Loucy (cell line): ENCODE measurements around the gene CXCL12.

Source experiments
- H2AFZ ChIP-seq: fragments of 200-600 bp; sonication (generic); 2 replicates; pipeline ENCODE4 v1.6.0; 2016; ENCODE audit warnings: antibody characterized with exemption, mild to moderate bottlenecking, low read length, moderate library complexity
- H3F3A ChIP-seq: fragments of 200-600 bp; 2 replicates; pipeline ENCODE4 v1.6.0; 2016; ENCODE audit warnings: antibody characterized with exemption, low read depth, mild to moderate bottlenecking
- H3K27me3 ChIP-seq: fragments of 200-600 bp; sonication (generic); 2 replicates; pipeline ENCODE4 v1.6.1; 2014; ENCODE audit warnings: low read length, mild to moderate bottlenecking; ENCODE audit not compliant: insufficient read depth, poor library complexity, severe bottlenecking
- H3K36me3 ChIP-seq: fragments of 200-600 bp; sonication (generic); 2 replicates; pipeline ENCODE4 v1.6.1; 2016; ENCODE audit warnings: low read length; ENCODE audit not compliant: insufficient read depth
- H3K4me1 ChIP-seq: fragments of 200-600 bp; sonication (generic); 2 replicates; pipeline ENCODE4 v1.5.1; 2014; ENCODE audit warnings: low read length, mild to moderate bottlenecking; ENCODE audit not compliant: insufficient read depth, poor library complexity, severe bottlenecking
- H3K4me2 ChIP-seq: fragments of 200-600 bp; sonication (generic); 2 replicates; pipeline ENCODE4 v1.6.0; 2014; ENCODE audit warnings: antibody characterized with exemption, low read length, low read depth, mild to moderate bottlenecking; ENCODE audit not compliant: poor library complexity, severe bottlenecking
- H3K4me3 ChIP-seq: fragments of 200-600 bp; sonication (generic); 2 replicates; pipeline ENCODE4 v1.5.1; 2014; ENCODE audit warnings: low read length, mild to moderate bottlenecking, mixed read lengths; ENCODE audit not compliant: poor library complexity, severe bottlenecking
- H3K79me2 ChIP-seq: fragments of 200-600 bp; sonication (generic); 2 replicates; pipeline ENCODE4 v1.6.1; 2014; ENCODE audit warnings: low read length; ENCODE audit not compliant: insufficient read depth
- H3K9ac ChIP-seq: fragments of 200-600 bp; sonication (generic); 2 replicates; pipeline ENCODE4 v1.6.0; 2014; ENCODE audit warnings: mild to moderate bottlenecking, low read depth, low read length, moderate library complexity; ENCODE audit not compliant: poor library complexity, severe bottlenecking
- H3K9me2 ChIP-seq: fragments of 200-600 bp; sonication (generic); replicated peaks from 2 replicates; pipeline ENCODE4 v1.6.1; 2016; ENCODE audit warnings: low read depth, low read length, mixed read lengths
- H3K9me3 ChIP-seq: fragments of 200-600 bp; sonication (generic); 2 replicates; pipeline ENCODE4 v1.6.1; 2014; ENCODE audit warnings: mild to moderate bottlenecking, antibody characterized with exemption, low read length, low read depth; ENCODE audit not compliant: insufficient read depth
- H4K20me1 ChIP-seq: fragments of 200-600 bp; sonication (generic); 2 replicates; pipeline ENCODE4 v1.6.0; 2014; ENCODE audit warnings: antibody characterized with exemption, low read length, mild to moderate bottlenecking; ENCODE audit not compliant: insufficient read depth, poor library complexity, severe bottlenecking
- EZH2phosphoT487 ChIP-seq: fragments of 200-600 bp; IDR thresholded peaks from 2 replicates; pipeline ENCODE4 v1.6.1; 2018; ENCODE audit warnings: antibody characterized with exemption, mild to moderate bottlenecking, moderate library complexity, borderline replicate concordance
- TF ChIP-seq, protein P1 (sequence below): fragments of 200-600 bp; sonication (generic); conservative IDR thresholded peaks from 2 replicates; pipeline ENCODE4 v1.5.1; 2014; ENCODE audit warnings: mild to moderate bottlenecking, antibody characterized with exemption, low read length

The CXCL12 gene

DNA sequence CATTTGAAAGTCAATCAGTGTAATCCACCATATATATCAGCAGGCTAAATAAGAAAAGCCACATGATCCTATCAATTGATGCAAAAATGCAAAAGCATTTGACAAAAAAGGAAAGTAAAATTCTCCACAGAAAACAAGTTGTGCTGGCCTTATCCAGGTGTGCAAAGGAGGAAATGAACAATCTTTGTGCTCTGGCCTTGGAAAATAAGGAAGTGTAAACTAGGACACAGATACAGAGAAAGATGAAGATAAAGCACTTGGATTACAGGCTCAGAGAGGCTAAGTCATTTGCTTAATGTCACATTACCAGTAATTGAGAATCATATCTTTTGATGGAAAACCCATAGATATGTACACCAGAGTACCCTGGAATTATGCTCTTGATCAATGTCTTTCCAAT lies 54.5 kb downstream of the CXCL12 start:
- Histone ChIP-seq H3K4me2 (no peak overlapping the region), H3K4me1 (no peaks in the 10 kb centered on the region), H3K27me3 (no peaks in the 10 kb centered on the region), H3K9me3 (no peaks in the 10 kb centered on the region), H3K9ac (no peak overlapping the region), H3K9me2 (no peaks in the 10 kb centered on the region), H4K20me1 (no peaks in the 10 kb centered on the region), H3K4me3 (no peak overlapping the region), H3K79me2 (no peaks in the 10 kb centered on the region), H3F3A (no peaks in the 10 kb centered on the region), H2AFZ (no peak overlapping the region), H3K36me3 (no peaks in the 10 kb centered on the region)
- TF ChIP-seq, protein P1, sequence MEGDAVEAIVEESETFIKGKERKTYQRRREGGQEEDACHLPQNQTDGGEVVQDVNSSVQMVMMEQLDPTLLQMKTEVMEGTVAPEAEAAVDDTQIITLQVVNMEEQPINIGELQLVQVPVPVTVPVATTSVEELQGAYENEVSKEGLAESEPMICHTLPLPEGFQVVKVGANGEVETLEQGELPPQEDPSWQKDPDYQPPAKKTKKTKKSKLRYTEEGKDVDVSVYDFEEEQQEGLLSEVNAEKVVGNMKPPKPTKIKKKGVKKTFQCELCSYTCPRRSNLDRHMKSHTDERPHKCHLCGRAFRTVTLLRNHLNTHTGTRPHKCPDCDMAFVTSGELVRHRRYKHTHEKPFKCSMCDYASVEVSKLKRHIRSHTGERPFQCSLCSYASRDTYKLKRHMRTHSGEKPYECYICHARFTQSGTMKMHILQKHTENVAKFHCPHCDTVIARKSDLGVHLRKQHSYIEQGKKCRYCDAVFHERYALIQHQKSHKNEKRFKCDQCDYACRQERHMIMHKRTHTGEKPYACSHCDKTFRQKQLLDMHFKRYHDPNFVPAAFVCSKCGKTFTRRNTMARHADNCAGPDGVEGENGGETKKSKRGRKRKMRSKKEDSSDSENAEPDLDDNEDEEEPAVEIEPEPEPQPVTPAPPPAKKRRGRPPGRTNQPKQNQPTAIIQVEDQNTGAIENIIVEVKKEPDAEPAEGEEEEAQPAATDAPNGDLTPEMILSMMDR = no peak
- TF ChIP-seq EZH2phosphoT487 = no peak

DNA sequence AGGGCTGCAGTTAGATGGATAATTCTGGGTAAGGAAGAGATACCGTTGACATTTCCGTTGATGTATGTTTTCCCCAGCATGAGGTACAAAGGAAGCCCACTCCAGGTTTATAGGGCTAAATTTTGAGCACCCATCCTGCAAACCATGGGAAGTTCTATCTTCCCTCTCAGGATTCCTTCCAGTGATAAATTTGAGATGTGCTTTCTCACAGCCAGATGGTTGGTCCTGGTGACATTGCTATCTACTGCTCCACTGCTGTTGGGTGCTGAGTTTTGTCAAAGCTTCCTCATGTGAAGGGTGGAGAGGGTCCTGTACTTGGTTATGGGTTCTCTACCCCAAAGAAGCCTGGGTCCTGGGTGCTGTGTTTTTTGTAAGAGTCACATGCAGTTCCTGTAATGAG lies 57.4 kb downstream of the CXCL12 start:
- Histone ChIP-seq H3K9ac (no peak overlapping the region), H3K79me2 (no peaks in the 10 kb centered on the region), H3F3A (no peaks in the 10 kb centered on the region), H3K4me2 (no peak overlapping the region), H4K20me1 (no peaks in the 10 kb centered on the region), H3K4me3 (no peak overlapping the region), H2AFZ (no peak overlapping the region), H3K27me3 (no peaks in the 10 kb centered on the region), H3K4me1 (no peaks in the 10 kb centered on the region), H3K9me2 (no peaks in the 10 kb centered on the region), H3K9me3 (no peaks in the 10 kb centered on the region), H3K36me3 (no peaks in the 10 kb centered on the region)
- no peak for TF ChIP-seq EZH2phosphoT487
- TF ChIP-seq, protein P1 = no peak
